ENCODE measurements around the gene SSRP1. TPM values are rescaled to one million over a fixed set of nuclear protein-coding genes. Genes with fewer than 3 reads are reported as not detected.

The SSRP1 gene
- total and polyA plus RNA-seq, 3 experiments from 2014 or later, result 44.5 to 314 (median 308) TPM

DNA sequence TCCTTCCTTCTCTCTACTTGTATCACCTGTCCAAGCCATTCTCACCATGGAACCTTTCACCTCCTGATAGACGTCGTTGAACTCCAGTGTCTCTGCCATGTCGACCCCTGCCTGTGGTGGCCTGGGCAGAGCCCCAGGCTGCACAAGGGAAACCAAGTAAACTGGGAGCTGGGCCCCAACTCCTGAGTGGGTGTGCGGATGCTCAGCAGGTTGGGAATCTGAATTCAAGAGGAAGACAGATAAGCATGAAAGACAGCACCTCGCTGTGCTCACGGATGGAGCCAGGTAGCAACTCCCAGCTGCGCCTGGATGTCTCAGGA, 709 bp downstream of the SSRP1 start:
- no peak for DNase-seq
- Histone ChIP-seq H3K4me3 (ENCODE audit: low read length) (peak overlapping the region; percentile 74), H3K27ac (ENCODE audit: low read depth, low read length) (peak overlapping the region; percentile 80), H3K36me3 (ENCODE audit: insufficient read depth, low read length) (peaks cover 29% of the 10 kb centered on the region), H3K27me3 (ENCODE audit: insufficient read depth, low read length, poor library complexity, severe bottlenecking) (no peaks in the 10 kb centered on the region), H3K9me3 (ENCODE audit: low read length) (no peaks in the 10 kb centered on the region), H3K4me1 (ENCODE audit: insufficient read depth, low read length) (peaks cover 22% of the 10 kb centered on the region)
- ChIA-PET POLR2A (interaction anchor here (1.5 to 4.4 kb wide), 3 partner anchors 10 to 179 kb away, joined by 4 to 46 read pairs (median 6); partner anchors contain the start of gene TNKS1BP1), CTCF (interaction anchor here (1.1 to 3.3 kb wide), 5 partner anchors 9 to 332 kb away, joined by 3 to 20 read pairs (median 5); partner anchors contain the start of gene TNKS1BP1)
- Mint-ChIP-seq H3K4me1 (peaks cover 23 to 38% (median 34%) of the 10 kb centered on the region in 3 donors), H3K27ac (peak overlapping the region; percentile 97 to 100 (median 99)), H3K27me3 (peaks cover 0 to 2% of the 10 kb centered on the region in 2 donors), H3K4me3 (peak overlapping the region; percentile 92 to 98 (median 93)), H3K36me3 (peaks cover 2 to 53% (median 17%) of the 10 kb centered on the region in 3 donors), H3K9me3 (no peaks in the 10 kb centered on the region)

DNA sequence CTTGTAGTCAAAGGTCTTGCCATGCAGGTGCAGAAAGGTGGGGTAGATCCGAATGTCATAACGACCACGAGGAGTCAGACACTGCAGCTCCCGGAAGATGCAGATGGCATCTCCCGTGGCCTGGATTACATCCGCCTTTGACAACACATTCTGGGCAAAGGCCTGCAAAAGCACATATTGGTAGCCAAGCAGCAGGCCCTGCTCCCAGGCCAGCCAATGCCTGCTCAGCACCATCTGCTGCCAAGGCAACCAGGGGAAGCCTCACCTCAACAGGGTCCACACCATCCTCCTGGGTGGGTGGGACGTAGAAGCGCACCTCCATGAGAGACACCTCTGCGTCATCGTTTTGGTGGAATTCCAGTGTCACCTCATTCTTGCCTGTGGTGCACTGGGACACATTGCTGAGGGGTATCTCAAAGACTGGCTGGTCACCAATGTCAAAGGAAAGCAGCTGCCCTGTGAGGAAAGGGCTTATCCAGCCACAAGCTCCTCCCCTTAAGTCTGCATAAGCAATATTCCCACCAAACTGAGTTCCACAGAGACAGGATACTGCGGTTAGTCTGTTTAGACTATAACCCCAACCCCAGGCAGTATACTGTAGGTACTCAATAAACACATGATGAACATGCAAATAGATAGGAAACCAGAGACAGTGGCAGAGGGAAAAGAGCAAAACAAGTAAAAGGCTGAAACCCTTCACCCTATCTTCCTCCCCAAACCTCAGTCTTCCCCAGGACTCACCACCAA, 2.8 kb downstream of the SSRP1 start:
- H3K27me3 Mint-ChIP-seq, result peaks cover 0 to 2% of the 10 kb centered on the region in 2 donors
- peak overlapping the region in 2 of 7 donors; percentile 48 to 92 for H3K4me3 Mint-ChIP-seq
- H3K36me3 Mint-ChIP-seq, result peaks cover 7 to 74% (median 30%) of the 10 kb centered on the region in 3 donors
- H3K27ac Mint-ChIP-seq, result peak overlapping the region in 4 of 8 donors; percentile 17 to 97 (median 44)
- peaks cover 25 to 38% (median 34%) of the 10 kb centered on the region in 3 donors for H3K4me1 Mint-ChIP-seq
- POLR2A ChIA-PET, result interaction anchor here (4.4 kb wide), 1 partner anchor 8 kb away, joined by 46 read pairs; the partner anchor contains the start of gene TNKS1BP1
- H3K9me3 Mint-ChIP-seq, result no peaks in the 10 kb centered on the region
- Histone ChIP-seq H3K9me3 (ENCODE audit: low read length) (no peaks in the 10 kb centered on the region), H3K4me1 (ENCODE audit: insufficient read depth, low read length) (peaks cover 22% of the 10 kb centered on the region), H3K27me3 (ENCODE audit: insufficient read depth, low read length, poor library complexity, severe bottlenecking) (no peaks in the 10 kb centered on the region), H3K4me3 (ENCODE audit: low read length) (no peak overlapping the region), H3K36me3 (ENCODE audit: insufficient read depth, low read length) (peaks cover 41% of the 10 kb centered on the region), H3K27ac (ENCODE audit: low read depth, low read length) (no peak overlapping the region)
- CTCF ChIA-PET, result no interaction called here
- DNase-seq, result no peak

DNA sequence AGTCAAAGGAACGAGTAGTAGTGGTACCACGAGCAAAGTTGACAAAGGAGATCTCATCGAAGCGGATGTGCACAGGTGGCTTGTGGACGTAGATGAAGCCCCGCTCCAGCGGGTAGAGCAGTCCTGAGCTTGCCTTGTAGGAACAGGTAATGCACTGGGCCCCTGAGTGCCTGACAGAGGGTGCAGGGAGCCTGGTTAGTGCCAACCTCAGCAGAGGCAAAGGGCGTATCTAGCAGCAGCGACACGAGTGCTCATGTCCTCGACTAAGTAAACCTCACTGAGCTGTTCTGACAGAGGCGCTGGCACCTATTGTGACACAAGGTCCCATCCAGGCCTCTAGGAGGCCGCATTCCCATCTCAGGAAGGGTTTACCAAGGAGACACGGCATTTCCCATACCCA, 4.0 kb downstream of the SSRP1 start:
- no peak for DNase-seq
- Histone ChIP-seq H3K27ac (ENCODE audit: low read depth, low read length) (no peak overlapping the region), H3K9me3 (ENCODE audit: low read length) (no peaks in the 10 kb centered on the region), H3K4me3 (ENCODE audit: low read length) (no peak overlapping the region), H3K4me1 (ENCODE audit: insufficient read depth, low read length) (peaks cover 20% of the 10 kb centered on the region), H3K36me3 (ENCODE audit: insufficient read depth, low read length) (peaks cover 49% of the 10 kb centered on the region), H3K27me3 (ENCODE audit: insufficient read depth, low read length, poor library complexity, severe bottlenecking) (no peaks in the 10 kb centered on the region)
- Mint-ChIP-seq H3K4me3 (no peak overlapping the region), H3K9me3 (no peaks in the 10 kb centered on the region), H3K27ac (peak overlapping the region in 1 of 8 donors; percentile 77), H3K27me3 (peaks cover 0 to 2% of the 10 kb centered on the region in 2 donors), H3K4me1 (peaks cover 28 to 48% (median 42%) of the 10 kb centered on the region in 3 donors), H3K36me3 (peaks cover 13 to 85% (median 37%) of the 10 kb centered on the region in 3 donors)
- ChIA-PET POLR2A (no interaction called here), CTCF (interaction anchor here (1.0 kb wide), 1 partner anchor 17 kb away, joined by 7 read pairs; no protein-coding TSS in a partner anchor)

DNA sequence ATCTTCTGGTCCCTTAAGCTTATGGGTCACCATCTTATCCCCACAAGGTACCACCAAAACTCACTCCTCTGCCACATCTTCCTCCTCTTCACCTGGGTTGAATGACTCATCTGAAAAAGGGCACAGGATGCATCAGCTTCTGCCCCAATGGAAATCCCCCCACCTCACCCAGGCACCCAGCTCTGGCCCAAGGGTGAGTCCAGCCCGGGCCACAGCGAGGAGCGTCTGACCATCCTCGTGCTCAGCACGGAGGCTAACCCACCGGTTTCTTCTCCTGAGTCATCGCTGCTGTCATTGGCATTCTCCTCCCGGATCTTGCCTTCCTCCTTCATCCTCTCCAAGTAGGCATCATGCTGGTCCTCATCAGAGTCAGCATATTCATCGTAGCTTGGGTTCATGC, 5.7 kb downstream of the SSRP1 start:
- Histone ChIP-seq H3K4me1 (ENCODE audit: insufficient read depth, low read length) (peaks cover 27% of the 10 kb centered on the region), H3K4me3 (ENCODE audit: low read length) (no peak overlapping the region), H3K36me3 (ENCODE audit: insufficient read depth, low read length) (peaks cover 49% of the 10 kb centered on the region), H3K9me3 (ENCODE audit: low read length) (no peaks in the 10 kb centered on the region), H3K27me3 (ENCODE audit: insufficient read depth, low read length, poor library complexity, severe bottlenecking) (no peaks in the 10 kb centered on the region), H3K27ac (ENCODE audit: low read depth, low read length) (no peak overlapping the region)
- Mint-ChIP-seq H3K4me3 (peak overlapping the region in 1 of 7 donors; percentile 63), H3K27me3 (peaks cover 0 to 2% of the 10 kb centered on the region in 2 donors), H3K4me1 (peaks cover 32 to 53% (median 46%) of the 10 kb centered on the region in 3 donors), H3K9me3 (no peaks in the 10 kb centered on the region), H3K36me3 (peaks cover 13 to 95% (median 37%) of the 10 kb centered on the region in 3 donors), H3K27ac (peak overlapping the region in 5 of 8 donors; percentile 13 to 78 (median 77))
- peak in 1 of 5 donors; percentile 18 for DNase-seq
- CTCF ChIA-PET, result interaction anchor here (1.5 to 1.8 kb wide), 2 partner anchors 12 to 128 kb away, joined by 4 to 5 read pairs; no protein-coding TSS in a partner anchor
- POLR2A ChIA-PET, result no interaction called here

DNA sequence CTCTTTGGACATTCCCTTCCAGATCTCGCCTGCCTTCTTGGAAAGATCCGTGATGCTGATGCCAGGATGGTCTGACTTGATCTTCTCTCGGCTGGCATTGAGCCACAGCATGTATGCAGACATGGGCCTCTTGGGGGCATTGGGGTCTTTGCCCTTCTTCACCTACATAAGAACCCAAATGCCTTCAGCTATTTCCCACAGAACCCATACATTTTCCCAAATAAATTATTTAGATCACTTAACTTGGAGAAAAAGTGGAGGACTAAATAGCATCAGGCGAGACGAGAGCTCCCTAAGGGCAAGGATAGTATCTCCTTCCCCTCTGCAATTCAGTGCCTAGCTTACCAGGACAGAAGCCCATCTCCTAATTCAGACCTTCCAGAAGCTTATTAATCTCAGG, 8.0 kb downstream of the SSRP1 start:
- peaks cover 0 to 2% of the 10 kb centered on the region in 2 donors for H3K27me3 Mint-ChIP-seq
- Histone ChIP-seq H3K27me3 (ENCODE audit: insufficient read depth, low read length, poor library complexity, severe bottlenecking) (no peaks in the 10 kb centered on the region), H3K36me3 (ENCODE audit: insufficient read depth, low read length) (peaks cover 44% of the 10 kb centered on the region), H3K9me3 (ENCODE audit: low read length) (no peaks in the 10 kb centered on the region), H3K4me3 (ENCODE audit: low read length) (no peak overlapping the region), H3K27ac (ENCODE audit: low read depth, low read length) (no peak overlapping the region), H3K4me1 (ENCODE audit: insufficient read depth, low read length) (peaks cover 21% of the 10 kb centered on the region)
- ChIA-PET POLR2A (interaction anchor here (0.6 kb wide), 1 partner anchor 189 kb away, joined by 3 read pairs; no protein-coding TSS in a partner anchor), CTCF (no interaction called here)
- peak overlapping the region in 7 of 8 donors; percentile 58 to 99 (median 92) for H3K27ac Mint-ChIP-seq
- peaks cover 27 to 43% (median 41%) of the 10 kb centered on the region in 3 donors for H3K4me1 Mint-ChIP-seq
- H3K9me3 Mint-ChIP-seq, result no peaks in the 10 kb centered on the region
- H3K4me3 Mint-ChIP-seq, result peak overlapping the region in 2 of 7 donors; percentile 42 to 79
- DNase-seq, result no peak
- peaks cover 13 to 79% (median 37%) of the 10 kb centered on the region in 3 donors for H3K36me3 Mint-ChIP-seq

DNA sequence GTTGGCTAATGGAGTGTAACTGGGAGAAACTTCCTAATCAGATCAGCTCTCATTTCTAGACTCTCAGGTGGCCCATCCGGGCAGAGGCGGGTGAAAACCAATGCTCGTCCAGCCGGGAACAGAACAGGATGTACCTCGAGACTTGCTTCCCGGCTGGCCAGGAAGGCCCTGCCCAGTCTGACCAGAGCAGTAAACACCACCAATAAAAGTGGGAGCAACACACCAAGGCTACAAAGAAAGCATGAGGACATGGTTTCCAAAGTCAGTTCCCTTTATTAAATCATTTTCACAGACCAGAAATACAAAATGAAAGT, 10.0 kb downstream of the SSRP1 start:
- peaks cover 0 to 4% of the 10 kb centered on the region in 2 donors for H3K27me3 Mint-ChIP-seq
- ChIA-PET CTCF (interaction anchor here (1.2 to 2.7 kb wide), 7 partner anchors 9 to 315 kb away, joined by 3 to 20 read pairs (median 3); partner anchors contain the start of genes P2RX3 and SSRP1), POLR2A (interaction anchor here (0.5 to 4.4 kb wide), 8 partner anchors 10 to 416 kb away, joined by 3 to 46 read pairs (median 3); partner anchors contain the start of genes RTN4RL2, SELENOH, SLC43A1 and SSRP1)
- Histone ChIP-seq H3K4me3 (ENCODE audit: low read length) (peak overlapping the region; percentile 94), H3K4me1 (ENCODE audit: insufficient read depth, low read length) (peaks cover 21% of the 10 kb centered on the region), H3K36me3 (ENCODE audit: insufficient read depth, low read length) (peaks cover 27% of the 10 kb centered on the region), H3K27me3 (ENCODE audit: insufficient read depth, low read length, poor library complexity, severe bottlenecking) (no peaks in the 10 kb centered on the region), H3K9me3 (ENCODE audit: low read length) (no peaks in the 10 kb centered on the region), H3K27ac (ENCODE audit: low read depth, low read length) (peak overlapping the region; percentile 89)
- DNase-seq, result no peak
- H3K36me3 Mint-ChIP-seq, result peaks cover 13 to 58% (median 23%) of the 10 kb centered on the region in 3 donors
- no peaks in the 10 kb centered on the region for H3K9me3 Mint-ChIP-seq
- peak overlapping the region; percentile 92 to 99 (median 97) for H3K27ac Mint-ChIP-seq
- H3K4me1 Mint-ChIP-seq, result peaks cover 31 to 53% (median 45%) of the 10 kb centered on the region in 3 donors
- H3K4me3 Mint-ChIP-seq, result peak overlapping the region; percentile 82 to 98 (median 94)

DNA sequence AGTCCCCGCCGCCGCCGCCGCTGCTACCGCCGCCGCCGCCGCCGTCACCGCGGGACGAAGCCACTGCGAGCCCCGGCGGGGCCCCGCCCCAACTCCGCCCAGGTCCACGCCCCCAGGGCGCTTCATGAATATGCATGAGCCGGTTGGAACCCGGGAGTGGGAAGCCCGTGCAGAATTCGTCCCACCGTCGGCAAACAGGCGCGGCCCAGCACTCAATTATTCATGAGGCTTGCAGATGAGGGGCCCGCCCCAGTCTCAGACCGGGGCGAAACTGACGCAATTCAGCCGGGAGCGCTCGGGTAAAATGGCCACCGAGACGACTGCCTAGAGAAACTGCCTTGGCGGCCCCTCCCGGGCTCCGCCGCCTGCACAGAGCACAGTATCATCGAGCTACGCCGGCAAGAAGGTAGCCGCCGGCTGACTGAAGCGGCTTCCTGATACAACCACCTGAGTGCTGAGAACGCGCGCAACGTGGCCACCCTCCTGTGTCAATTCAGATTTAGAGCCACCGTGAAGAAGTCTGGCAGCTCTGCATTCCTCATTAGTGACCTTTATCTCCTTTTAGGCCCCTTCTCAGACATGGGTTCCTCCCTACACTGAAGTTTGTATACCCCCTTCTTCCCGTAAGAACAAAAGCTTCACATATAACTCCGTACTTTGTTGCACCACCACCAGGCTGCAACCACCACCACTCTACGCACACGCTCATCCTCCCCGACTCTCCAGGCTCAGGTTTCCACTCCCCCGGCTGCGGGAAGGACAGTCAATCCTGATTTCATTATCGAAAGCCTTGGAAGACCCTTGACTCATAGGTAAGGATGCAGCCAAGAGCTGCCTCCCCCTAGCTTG, 10.6 kb downstream of the SSRP1 start, which contains the start of gene TNKS1BP1:
TSS of gene TNKS1BP1 (minus strand) at position 67 of the 849 bp plus-strand sequence. CDS start 3,067 bp downstream, outside the sequence.
- Mint-ChIP-seq H3K4me3 (peak within 1 kb of the TSS; percentile 88 to 98 (median 94)), H3K36me3 (peaks cover 12 to 53% (median 20%) of the 10 kb centered on the region in 3 donors), H3K27ac (peak within 1 kb of the TSS; percentile 92 to 99 (median 97)), H3K27me3 (peaks cover 0 to 3% of the 10 kb centered on the region in 2 donors), H3K4me1 (peaks cover 31 to 53% (median 45%) of the 10 kb centered on the region in 3 donors), H3K9me3 (no peaks in the 10 kb centered on the region)
- Histone ChIP-seq H3K4me3 (ENCODE audit: low read length) (peak within 1 kb of the TSS; percentile 94), H3K4me1 (ENCODE audit: insufficient read depth, low read length) (peaks cover 21% of the 10 kb centered on the region), H3K9me3 (ENCODE audit: low read length) (no peaks in the 10 kb centered on the region), H3K27me3 (ENCODE audit: insufficient read depth, low read length, poor library complexity, severe bottlenecking) (no peaks in the 10 kb centered on the region), H3K36me3 (ENCODE audit: insufficient read depth, low read length) (peaks cover 21% of the 10 kb centered on the region), H3K27ac (ENCODE audit: low read depth, low read length) (peak within 1 kb of the TSS; percentile 89)
- ChIA-PET POLR2A (interaction anchor here (0.5 to 4.4 kb wide), 9 partner anchors 10 to 416 kb away, joined by 3 to 46 read pairs (median 3); partner anchors contain the start of genes RTN4RL2, SELENOH, SLC43A1 and SSRP1), CTCF (interaction anchor here (1.2 to 2.7 kb wide), 7 partner anchors 10 to 316 kb away, joined by 3 to 20 read pairs (median 3); partner anchors contain the start of genes P2RX3 and SSRP1)
- DNase-seq, result peak; percentile 82 to 93 (median 88)
